GM18508 (cell line): ENCODE results near the gene GIPC1.

ENCODE experiments used
- ATAC-seq: cut with Tn5 transposase; IDR thresholded peaks from one replicate; pipeline ENCODE4 v1.9.1; 2021; ENCODE audit warnings: moderate number of reproducible peaks; ENCODE audit not compliant: insufficient read depth, unreplicated experiment

Gene GIPC1

GRCh38 chr19:14441041-14441938 is 54.6 kb downstream of the GIPC1 start:
- no peak for ATAC-seq

DNA sequence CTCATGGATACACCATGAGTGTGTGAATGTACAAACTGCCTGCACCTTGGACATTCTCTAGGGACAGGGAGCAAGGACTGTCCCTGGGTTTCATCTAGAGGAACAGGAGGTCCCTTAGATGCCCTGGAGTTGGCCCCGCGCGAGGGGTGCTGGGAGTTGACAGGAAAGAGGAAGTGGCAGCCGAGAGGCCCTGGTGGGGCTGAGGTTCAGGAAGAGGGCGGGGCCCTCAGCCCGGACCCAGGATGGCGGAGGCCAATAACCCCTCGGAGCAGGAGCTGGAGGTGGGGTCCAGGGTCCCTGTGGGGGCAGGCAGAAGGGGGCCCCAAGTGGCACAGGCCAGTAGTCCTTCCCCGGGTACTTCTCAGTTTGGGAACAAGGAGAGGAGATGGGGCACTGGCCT is 55.9 kb downstream of the GIPC1 start:
- ATAC-seq: no peak

DNA sequence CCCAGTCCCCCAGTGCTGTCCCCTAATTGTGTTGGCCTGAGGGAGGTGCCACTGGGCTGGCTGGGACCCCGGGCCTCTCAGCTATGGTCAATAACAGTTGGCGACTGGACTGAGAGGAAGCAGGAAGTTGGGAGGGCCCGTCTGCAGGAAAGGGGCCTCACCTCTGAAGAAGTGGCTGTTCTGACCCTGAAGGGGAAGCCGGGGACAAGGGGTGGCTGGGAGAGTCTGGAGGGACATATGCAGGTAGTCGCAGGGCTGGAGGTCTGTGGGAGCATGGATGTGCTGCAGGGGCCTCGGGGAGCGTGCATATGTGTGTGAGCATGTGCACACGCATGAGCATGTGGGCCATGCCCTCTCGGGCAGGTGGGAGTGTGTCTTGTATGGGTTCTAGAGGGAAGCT is 56.9 kb downstream of the GIPC1 start:
- ATAC-seq: no peak

DNA sequence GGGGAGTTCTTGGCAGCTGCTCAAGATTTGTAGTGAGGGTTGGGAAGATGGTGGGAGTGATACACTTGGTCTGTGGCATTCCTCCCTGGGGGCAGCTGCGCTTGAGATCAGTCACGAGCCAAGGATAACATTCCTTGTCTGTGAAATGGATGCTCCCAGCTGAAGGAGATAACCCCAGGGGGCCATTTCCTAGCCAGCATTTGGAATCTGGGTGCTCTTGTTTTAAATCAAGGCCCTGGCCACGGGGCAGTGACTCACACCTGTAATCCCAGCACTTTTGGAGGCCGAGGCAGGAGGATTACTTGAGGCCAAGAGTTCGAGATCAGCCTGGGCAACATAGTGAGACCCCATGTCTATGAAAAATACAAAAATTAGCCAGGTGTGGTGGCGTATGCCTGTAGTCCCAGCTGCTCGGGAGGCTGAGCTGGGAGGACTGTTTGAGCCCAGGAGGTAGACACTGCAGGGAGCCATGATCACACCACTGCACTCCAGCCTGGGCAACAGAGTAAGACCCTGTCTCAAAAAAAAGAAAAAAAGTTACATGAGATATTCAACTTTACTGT is 58.3 kb downstream of the GIPC1 start:
- ATAC-seq: no peak

- no peak for ATAC-seq
These were observed 60.4 kb downstream of the GIPC1 start for GRCh38 chr19:14435320-14436050.

- ATAC-seq: no peak
These were observed 61.2 kb downstream of the GIPC1 start for GRCh38 chr19:14434543-14435319.

DNA sequence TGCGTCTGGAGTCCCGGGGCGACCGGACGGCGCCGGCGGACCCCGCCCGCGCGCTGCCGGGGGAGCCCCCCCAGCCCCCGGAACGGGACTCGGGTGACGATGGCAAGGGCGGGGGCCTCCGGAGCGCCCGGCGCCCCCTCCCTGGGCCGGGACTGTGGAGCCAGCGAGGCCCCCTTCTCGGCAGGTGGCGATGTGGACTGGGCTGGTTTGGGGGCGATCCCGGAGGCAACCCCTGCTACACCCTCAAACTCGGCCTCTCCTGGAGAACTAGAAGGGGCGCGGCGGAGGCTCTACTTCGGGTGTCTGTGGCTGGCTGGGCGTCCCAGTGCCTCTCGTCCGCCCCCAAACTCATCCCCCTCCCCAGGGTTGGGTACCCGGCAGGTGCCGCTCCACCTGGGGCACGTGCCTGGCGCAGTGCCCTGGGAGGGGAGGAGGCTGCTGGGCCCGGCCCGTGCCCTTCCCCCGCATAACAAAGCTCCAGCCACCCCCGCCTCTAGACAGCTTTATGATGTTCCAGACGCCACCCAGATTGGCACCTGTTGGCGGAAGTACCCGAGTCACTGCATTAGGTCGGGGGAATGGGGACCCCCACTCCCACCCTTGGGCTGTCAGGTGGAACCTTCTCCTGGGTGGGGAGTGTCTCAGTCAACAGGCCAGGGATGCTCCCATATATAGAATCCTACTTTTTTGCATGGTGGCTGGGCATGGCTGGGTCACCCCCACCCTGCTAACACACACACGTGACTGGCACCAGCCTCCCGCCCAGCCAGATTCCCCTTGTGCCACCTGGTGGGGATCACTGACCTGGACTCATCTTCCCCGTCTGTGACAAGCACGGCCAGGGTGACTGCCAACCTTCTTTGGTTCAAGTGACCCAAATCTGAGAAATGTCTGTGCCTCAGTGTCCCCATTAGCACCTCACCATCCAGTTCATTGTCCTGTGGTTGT is 62.1 kb downstream of the GIPC1 start:
- ATAC-seq: no peak

DNA sequence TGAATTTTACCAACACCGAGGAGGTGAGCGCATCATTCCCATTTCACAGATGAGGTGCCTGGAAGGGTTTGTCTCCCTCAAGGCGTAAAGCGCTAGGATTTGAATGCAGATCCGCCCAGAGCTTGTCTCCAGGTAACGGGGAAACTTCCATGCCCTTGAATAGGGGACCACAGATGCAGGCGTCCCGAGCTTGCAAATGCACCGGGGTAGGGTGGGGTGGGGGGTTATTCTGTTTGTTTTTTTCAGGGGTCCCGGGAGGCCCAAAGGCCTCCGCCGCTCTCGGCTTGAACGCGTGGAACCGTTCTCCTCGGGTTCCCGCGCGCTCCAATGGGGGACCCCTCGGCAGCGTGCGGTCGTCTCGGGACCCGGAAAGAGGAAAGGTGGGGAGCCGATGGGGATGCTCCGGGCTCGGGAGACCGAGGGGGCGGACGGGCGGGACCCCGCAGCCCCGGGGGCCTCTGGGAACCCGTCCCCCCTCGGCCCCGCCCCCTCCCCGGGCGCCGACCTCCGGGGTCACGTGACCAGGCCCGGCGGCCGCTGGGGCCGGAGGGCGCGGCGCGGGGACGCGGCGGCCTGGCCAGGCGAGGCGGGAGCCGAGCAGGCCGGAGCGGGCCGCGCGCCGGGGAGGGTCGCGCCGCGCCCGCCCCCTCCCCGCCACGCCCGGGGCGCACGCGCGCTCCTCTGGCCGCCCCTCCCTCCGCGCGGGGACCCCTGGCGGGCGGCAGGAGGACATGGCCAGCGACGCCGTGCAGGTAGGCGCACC is 63.0 kb downstream of the GIPC1 start, which contains the start of gene PKN1:
PKN1 (plus strand) TSS at position 516 of the 763 bp plus-strand sequence; CDS start at position 732, 216 bp downstream.
- no peak for ATAC-seq

- no peak for ATAC-seq
These were observed 65.2 kb downstream of the GIPC1 start for GRCh38 chr19:14430712-14431111.

- ATAC-seq: no peak
These were observed 67.0 kb downstream of the GIPC1 start for GRCh38 chr19:14428882-14429416.
